DOHH2 (cell line): Measurements from ENCODE around the gene POU2F1.
A peak's percentile ranks its signal among the peaks of the same experiment; 100 is the strongest.
"Not testable (repeated sequence)": the region's sequence is repeated elsewhere in the genome, so short reads cannot be mapped to it uniquely, and the experiment has no call there.

Source experiments
- H3F3A ChIP-seq: fragments of 200-600 bp; sonication (generic), shearing (Covaris generic); 2 replicates; pipeline ENCODE4 v1.6.0; 2016; ENCODE audit warnings: antibody characterized with exemption, mild to moderate bottlenecking; ENCODE audit not compliant: control insufficient read depth, insufficient read depth
- H3K27ac ChIP-seq: fragments of 200-600 bp; sonication (generic); 2 replicates; pipeline ENCODE4 v1.5.1; 2014; ENCODE audit warnings: low read depth, mild to moderate bottlenecking, low read length, moderate library complexity
- H3K27me3 ChIP-seq: fragments of 200-600 bp; sonication (generic); 2 replicates; pipeline ENCODE4 v1.6.1; 2014; ENCODE audit warnings: mild to moderate bottlenecking, low read length, mixed read lengths; ENCODE audit not compliant: control insufficient read depth
- H3K36me3 ChIP-seq: fragments of 200-600 bp; sonication (generic); 2 replicates; pipeline ENCODE4 v1.6.1; 2014; ENCODE audit warnings: mild to moderate bottlenecking, low read length, moderate library complexity, mixed read lengths; ENCODE audit not compliant: control insufficient read depth
- H3K4me1 ChIP-seq: fragments of 200-600 bp; sonication (generic); 2 replicates; pipeline ENCODE4 v1.6.1; 2014; ENCODE audit warnings: mild to moderate bottlenecking, low read length, mixed read lengths; ENCODE audit not compliant: control insufficient read depth
- H3K4me2 ChIP-seq: fragments of 200-600 bp; sonication (generic); 2 replicates; pipeline ENCODE4 v1.6.0; 2014; ENCODE audit warnings: mild to moderate bottlenecking, low read length, moderate library complexity
- H3K4me3 ChIP-seq: fragments of 200-600 bp; sonication (generic); 2 replicates; pipeline ENCODE4 v1.5.1; 2014; ENCODE audit warnings: mild to moderate bottlenecking, low read length, mixed read lengths
- H3K79me2 ChIP-seq: fragments of 200-600 bp; sonication (generic); 2 replicates; pipeline ENCODE4 v1.6.1; 2014; ENCODE audit warnings: mild to moderate bottlenecking, low read length, mixed read lengths; ENCODE audit not compliant: control insufficient read depth
- H3K9me2 ChIP-seq: fragments of 200-600 bp; sonication (generic); replicated peaks from 2 replicates; pipeline ENCODE4 v1.6.1; 2014; ENCODE audit warnings: mild to moderate bottlenecking, low read length, mixed read lengths; ENCODE audit not compliant: control insufficient read depth
- H3K9me3 ChIP-seq: fragments of 200-600 bp; sonication (generic); 2 replicates; pipeline ENCODE4 v1.6.1; 2014; ENCODE audit warnings: antibody characterized with exemption, low read length, mixed read lengths; ENCODE audit not compliant: control insufficient read depth, insufficient read depth
- H4K20me1 ChIP-seq: fragments of 200-600 bp; sonication (generic); 2 replicates; pipeline ENCODE4 v1.6.0; 2014; ENCODE audit warnings: low read depth, mild to moderate bottlenecking, antibody characterized with exemption, low read length, moderate library complexity; ENCODE audit not compliant: control insufficient read depth, insufficient read depth
- EZH2phosphoT487 ChIP-seq: fragments of 200-600 bp; sonication (generic); IDR thresholded peaks from 2 replicates; pipeline ENCODE4 v1.6.1; 2017; ENCODE audit warnings: borderline replicate concordance, mild to moderate bottlenecking, antibody characterized with exemption, low read length, moderate library complexity, mixed read lengths
- TF ChIP-seq, protein P1 (sequence below): fragments of 200-600 bp; sonication (generic); IDR thresholded peaks from one replicate; pipeline ENCODE4 v1.5.1; 2014; ENCODE audit warnings: antibody characterized with exemption, mild to moderate bottlenecking, low read depth, low read length; ENCODE audit not compliant: poor library complexity, severe bottlenecking

The POU2F1 gene

DNA sequence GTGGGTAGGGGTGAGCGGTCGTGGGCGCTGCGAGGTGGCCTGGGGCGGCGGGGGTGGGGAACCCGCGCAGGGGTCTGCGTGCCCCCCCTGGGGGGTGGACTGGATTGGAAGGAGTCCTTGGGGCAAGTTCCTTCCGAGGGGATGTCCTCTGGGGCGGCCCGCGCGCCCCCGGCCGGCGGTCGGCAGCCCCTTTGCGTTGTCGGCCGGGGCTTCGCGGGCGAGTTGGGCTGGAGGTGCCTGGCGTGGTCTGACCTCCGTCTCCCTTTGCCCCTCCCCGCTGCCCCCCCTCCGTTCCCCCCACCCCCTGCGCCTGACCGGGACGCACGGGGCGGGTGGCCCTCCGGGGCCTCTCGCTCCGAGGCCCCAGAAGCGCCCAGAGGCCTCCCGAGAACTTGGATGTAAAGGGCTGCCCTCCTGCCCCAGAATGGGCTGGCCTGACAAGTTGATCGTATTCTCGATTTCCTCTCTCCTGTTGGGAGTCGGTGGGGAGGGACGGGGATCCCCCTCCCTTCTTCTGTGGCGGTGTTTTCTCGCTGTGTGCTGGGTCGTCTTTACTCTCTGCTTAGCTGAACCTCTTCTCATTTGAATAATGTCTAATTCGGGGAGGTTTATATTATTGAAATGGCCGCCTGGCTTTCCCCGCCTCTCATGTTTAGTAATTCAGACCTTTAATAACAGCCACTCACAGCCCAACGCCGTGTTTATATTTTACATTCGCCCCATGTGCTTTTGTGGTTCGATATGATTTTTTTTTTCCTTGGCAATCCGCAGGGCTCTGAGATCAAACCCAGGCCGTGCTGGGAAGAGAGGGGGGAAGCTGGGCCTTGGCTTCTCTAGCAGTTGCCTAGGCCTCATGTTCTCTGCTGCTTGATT, 1.3 kb downstream of the POU2F1 start:
- H3K4me1 ChIP-seq = peaks cover 43% of the 10 kb centered on the region
- H3K4me2 ChIP-seq = peak overlapping the region; percentile 60
- no peaks in the 10 kb centered on the region for H3K36me3 ChIP-seq
- H3K27me3 ChIP-seq = no peaks in the 10 kb centered on the region
- H3K27ac ChIP-seq = peak overlapping the region; percentile 80
- H3F3A ChIP-seq = peaks cover 5% of the 10 kb centered on the region
- H3K4me3 ChIP-seq = peak overlapping the region; percentile 82
- H3K9me2 ChIP-seq = no peaks in the 10 kb centered on the region
- H3K9me3 ChIP-seq = no peaks in the 10 kb centered on the region
- H4K20me1 ChIP-seq = no peaks in the 10 kb centered on the region
- TF ChIP-seq, protein P1, sequence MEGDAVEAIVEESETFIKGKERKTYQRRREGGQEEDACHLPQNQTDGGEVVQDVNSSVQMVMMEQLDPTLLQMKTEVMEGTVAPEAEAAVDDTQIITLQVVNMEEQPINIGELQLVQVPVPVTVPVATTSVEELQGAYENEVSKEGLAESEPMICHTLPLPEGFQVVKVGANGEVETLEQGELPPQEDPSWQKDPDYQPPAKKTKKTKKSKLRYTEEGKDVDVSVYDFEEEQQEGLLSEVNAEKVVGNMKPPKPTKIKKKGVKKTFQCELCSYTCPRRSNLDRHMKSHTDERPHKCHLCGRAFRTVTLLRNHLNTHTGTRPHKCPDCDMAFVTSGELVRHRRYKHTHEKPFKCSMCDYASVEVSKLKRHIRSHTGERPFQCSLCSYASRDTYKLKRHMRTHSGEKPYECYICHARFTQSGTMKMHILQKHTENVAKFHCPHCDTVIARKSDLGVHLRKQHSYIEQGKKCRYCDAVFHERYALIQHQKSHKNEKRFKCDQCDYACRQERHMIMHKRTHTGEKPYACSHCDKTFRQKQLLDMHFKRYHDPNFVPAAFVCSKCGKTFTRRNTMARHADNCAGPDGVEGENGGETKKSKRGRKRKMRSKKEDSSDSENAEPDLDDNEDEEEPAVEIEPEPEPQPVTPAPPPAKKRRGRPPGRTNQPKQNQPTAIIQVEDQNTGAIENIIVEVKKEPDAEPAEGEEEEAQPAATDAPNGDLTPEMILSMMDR = no peak
- peaks cover 54% of the 10 kb centered on the region for H3K79me2 ChIP-seq

DNA sequence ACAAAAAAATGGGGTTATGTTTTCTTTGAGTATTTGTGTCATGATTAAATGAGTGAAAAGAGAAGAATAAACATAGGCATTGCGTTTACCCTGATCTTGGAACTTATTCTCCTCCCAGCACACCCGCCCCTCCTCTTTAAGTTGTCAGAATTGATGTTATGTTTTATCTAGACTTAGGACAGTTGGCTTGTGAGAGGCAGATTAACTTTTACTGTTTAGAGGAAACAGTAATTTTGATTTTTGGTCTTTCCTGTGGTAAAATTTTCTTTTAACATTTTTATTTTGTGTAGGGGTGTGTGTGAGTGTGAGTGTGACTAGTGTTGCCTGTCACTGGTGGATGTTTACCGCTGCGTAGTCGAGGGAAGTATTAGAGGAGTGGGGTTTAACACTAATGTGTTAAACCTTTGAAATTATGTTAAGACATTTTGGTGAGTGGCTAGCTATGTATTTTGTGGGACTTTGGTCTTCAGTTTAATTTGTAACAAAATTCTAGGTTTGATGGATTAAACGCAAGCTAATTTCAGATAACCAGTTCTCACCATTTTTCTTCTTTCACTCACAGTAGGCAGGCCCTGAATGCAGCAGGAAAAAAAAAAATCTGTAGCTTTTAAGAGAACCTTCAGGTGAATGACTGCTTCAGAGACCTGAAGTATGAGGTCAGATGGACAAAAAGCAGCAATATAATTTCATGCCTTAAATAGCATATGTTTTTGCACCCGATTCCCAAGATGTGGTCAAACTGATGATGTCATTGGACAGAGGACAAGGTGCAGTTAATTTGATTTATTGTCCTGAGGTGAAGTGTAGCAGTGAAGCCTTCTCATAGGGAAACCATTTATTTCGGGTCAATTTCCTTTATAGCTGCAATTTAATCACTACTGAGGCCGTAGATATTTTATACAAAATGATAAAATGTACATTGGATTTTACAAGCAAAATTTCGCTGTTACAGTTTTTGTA, 2.7 kb downstream of the POU2F1 start:
- H3K4me1 ChIP-seq = peaks cover 39% of the 10 kb centered on the region
- peaks cover 68% of the 10 kb centered on the region for H3K79me2 ChIP-seq
- H3K27ac ChIP-seq = 0 out of 2 replicates have a peak overlapping the region, but pooled peaks have one; percentile 80

DNA sequence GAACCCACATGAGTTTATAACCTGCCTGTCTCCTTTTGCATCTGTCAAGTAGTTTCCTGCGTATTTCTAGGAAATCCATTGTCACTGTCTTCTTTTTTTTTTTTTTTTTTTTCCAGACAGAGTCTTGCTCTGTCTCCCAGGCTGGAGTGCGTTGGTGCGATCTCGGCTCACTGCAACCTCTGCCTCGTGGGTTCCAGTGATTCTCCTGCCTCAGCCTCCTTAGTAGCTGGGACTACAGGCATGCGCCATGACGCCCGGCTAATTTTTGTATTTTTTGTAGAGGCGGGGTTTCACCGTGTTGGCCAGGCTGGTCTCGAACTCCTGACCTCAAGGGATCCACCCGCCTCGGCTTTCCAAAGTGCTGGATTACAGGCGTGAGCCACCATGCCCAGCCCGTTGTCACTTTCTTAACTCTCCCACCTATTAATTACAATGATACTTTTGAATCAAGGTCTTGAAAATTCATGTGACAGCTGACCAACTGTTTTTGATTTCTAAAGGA, 4.1 kb downstream of the POU2F1 start:
- peaks cover 31% of the 10 kb centered on the region for H3K4me1 ChIP-seq
- not testable (repeated sequence) for H4K20me1 ChIP-seq, H3F3A ChIP-seq, H3K9me3 ChIP-seq, H3K36me3 ChIP-seq, H3K4me3 ChIP-seq, H3K27ac ChIP-seq, H3K4me2 ChIP-seq, H3K27me3 ChIP-seq, H3K9me2 ChIP-seq
- H3K79me2 ChIP-seq = peaks cover 78% of the 10 kb centered on the region

More for the DNA sequence above, 2.7 kb downstream of the POU2F1 start:
- Histone ChIP-seq H3F3A (peaks cover 5% of the 10 kb centered on the region), H3K4me2 (peak overlapping the region; percentile 60), H3K27me3 (no peaks in the 10 kb centered on the region), H3K9me3 (no peaks in the 10 kb centered on the region), H3K36me3 (no peaks in the 10 kb centered on the region), H4K20me1 (no peaks in the 10 kb centered on the region), H3K9me2 (no peaks in the 10 kb centered on the region), H3K4me3 (peak overlapping the region; percentile 82)
- TF ChIP-seq, protein P1 = no peak
- TF ChIP-seq EZH2phosphoT487 = no peak
